Kidney (tissue), 14 donors: ENCODE data around the gene CX3CL1. TPM values are rescaled to one million over a fixed set of nuclear protein-coding genes. Genes with fewer than 3 reads are reported as not detected.

ENCODE experiments used
- DNase-seq, 5 donors: peaks; one replicate each; pipeline ENCODE4 v3.0.0-alpha.2; 2013 to 2020
- FAIRE-seq: peaks from 2 replicates; lab custom pipeline; 2012; peaks lifted over from hg19 to GRCh38; lab: Jason Lieb, UNC
- H3K27ac ChIP-seq, 2 donors: one replicate each; pipeline ENCODE4 v1.7.0; 2013; ENCODE audit warnings: low read depth in 2 of 2, low read length in 2 of 2, inconsistent platforms in 1 of 2
- H3K27me3 ChIP-seq: one replicate; pipeline ENCODE4 v1.7.1; 2013; ENCODE audit warnings: low read length, inconsistent platforms; ENCODE audit not compliant: control insufficient read depth, insufficient read depth
- H3K36me3 ChIP-seq, 3 donors: one replicate each; pipeline versions ENCODE4 v1.7.0 to v1.7.1; 2013; ENCODE audit warnings: low read length in 3 of 3, control low read depth in 1 of 3, inconsistent platforms in 1 of 3; ENCODE audit not compliant: insufficient read depth in 3 of 3, control insufficient read depth in 2 of 3
- H3K4me1 ChIP-seq, 3 donors: one replicate each; pipeline versions ENCODE4 v1.7.0 to v1.7.1; 2013; ENCODE audit warnings: low read length in 3 of 3, inconsistent platforms in 1 of 3, low read depth in 1 of 3; ENCODE audit not compliant: control insufficient read depth in 2 of 3, insufficient read depth in 2 of 3
- H3K4me3 ChIP-seq, 3 donors: one replicate each; pipeline versions ENCODE4 v1.7.0 to v1.8.1; 2013; ENCODE audit warnings: low read length in 3 of 3, control low read depth in 1 of 3, inconsistent platforms in 1 of 3
- H3K9ac ChIP-seq, 3 donors: one replicate each; pipeline versions ENCODE4 v1.7.0 to v1.7.1; 2013; ENCODE audit warnings: low read length in 3 of 3, control low read depth in 1 of 3, inconsistent platforms in 1 of 3
- H3K9me3 ChIP-seq, 3 donors: one replicate each; pipeline versions ENCODE4 v1.7.0 to v1.7.1; 2013; ENCODE audit warnings: low read length in 3 of 3, control low read depth in 1 of 3, inconsistent platforms in 1 of 3; ENCODE audit not compliant: control insufficient read depth in 2 of 3, insufficient read depth in 1 of 3
- CTCF ChIP-seq: IDR thresholded peaks from 3 replicates; pipeline ENCODE4 v1.5.1; 2012; ENCODE audit warnings: mild to moderate bottlenecking, moderate library complexity, borderline replicate concordance; ENCODE audit not compliant: insufficient read depth; ENCODE audit errors: extremely low read depth
- intact Hi-C: fragments of 100-400 bp; cut with DNase I; formaldehyde crosslinking; loops from one replicate; pipeline ENCODE4 v1.11.1; 2022
- polyA plus RNA-seq: library from polyadenylated mRNA; stranded (reverse); fragments of 350-450 nt; fragmentation: Illumina TruSeq; extraction: RNeasy Lipid Tissue Mini Kit (QIAGEN cat#74804); gene quantifications from one replicate; pipeline ENCODE4 v1.2.3, GENCODE V29; 2014; ENCODE audit warnings: low read depth, low replicate concordance; ENCODE audit not compliant: insufficient read depth
- total RNA-seq: library from RNA; stranded (reverse); fragmentation: NEBNext Ultra II Directional; extraction: Animal tissue kit (Norgen Biotek cat#: 25700); gene quantifications from one replicate; pipeline ENCODE4 v1.2.1, GENCODE V29; 2021
- donor health status: control.
- donor health status: control.
- donor health status: control.
- donor health status: control.
- donor health status: control.
- donor health status: DM: yes; HTN: yes; CAD: no.
- donor health status: Normal renal cell carcinoma (clear cell type).

Gene CX3CL1
- total and polyA plus RNA-seq, 2 donors from 2014 or later, result 39.1 to 46.4 TPM

- peaks cover 0 to 3% (median 0%) of the 10 kb centered on the region in 3 donors for H3K36me3 ChIP-seq
- intact Hi-C loops, result no loop called here
- no peak overlapping the region for H3K4me3 ChIP-seq
- no peak overlapping the region for H3K27ac ChIP-seq
- peaks cover 2 to 12% (median 6%) of the 10 kb centered on the region in 3 donors for H3K4me1 ChIP-seq
- no peaks in the 10 kb centered on the region for H3K27me3 ChIP-seq
- H3K9ac ChIP-seq, result no peak overlapping the region
- FAIRE-seq, result no peak
- no peak for TF ChIP-seq CTCF
- H3K9me3 ChIP-seq, result peaks cover 0 to 5% (median 4%) of the 10 kb centered on the region in 3 donors
- no peak for DNase-seq
These were observed 19.0 kb downstream of the CX3CL1 start for GRCh38 chr16:57391300-57391699.

DNA sequence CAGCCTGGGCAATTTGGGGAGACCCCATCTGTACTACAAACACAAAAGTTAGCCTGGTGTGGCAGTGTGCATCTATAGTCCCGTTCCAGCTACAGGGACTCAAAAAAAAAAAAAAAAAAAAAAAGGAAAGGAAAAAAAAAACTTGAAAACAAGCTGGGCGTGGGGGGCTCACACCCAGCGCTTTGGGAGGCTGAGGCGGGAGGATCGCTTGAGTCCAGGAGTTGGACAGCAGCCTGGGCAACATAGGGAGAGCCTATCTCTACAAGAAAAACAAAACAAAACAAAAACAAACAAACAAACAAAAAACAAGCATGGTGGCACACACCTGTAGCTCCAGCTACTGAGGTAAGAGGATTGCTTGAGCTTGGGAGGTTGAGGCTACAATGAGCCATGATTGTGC is 19.4 kb downstream of the CX3CL1 start:
- Histone ChIP-seq H3K9me3 (peaks cover 0 to 5% (median 4%) of the 10 kb centered on the region in 3 donors), H3K36me3 (peaks cover 0 to 3% (median 0%) of the 10 kb centered on the region in 3 donors), H3K4me3 (no peak overlapping the region), H3K9ac (no peak overlapping the region), H3K27ac (no peak overlapping the region), H3K27me3 (no peaks in the 10 kb centered on the region), H3K4me1 (peaks cover 2 to 8% (median 6%) of the 10 kb centered on the region in 3 donors)
- DNase-seq (no peak), FAIRE-seq (no peak)
- no peak for TF ChIP-seq CTCF
- intact Hi-C loops, result no loop called here

- no peak for FAIRE-seq
- peaks cover 0 to 5% (median 4%) of the 10 kb centered on the region in 3 donors for H3K9me3 ChIP-seq
- no peak overlapping the region for H3K27ac ChIP-seq
These were observed 20.4 kb downstream of the CX3CL1 start for GRCh38 chr16:57392694-57393093.

More at GRCh38 chr16:57392694-57393093, 20.4 kb downstream of the CX3CL1 start:
- H3K4me3 ChIP-seq, result no peak overlapping the region
- H3K9ac ChIP-seq, result no peak overlapping the region
- no peak for DNase-seq
- H3K4me1 ChIP-seq, result peaks cover 2 to 7% (median 6%) of the 10 kb centered on the region in 3 donors
- intact Hi-C loops, result no loop called here
- TF ChIP-seq CTCF, result no peak
- peaks cover 0 to 3% (median 0%) of the 10 kb centered on the region in 3 donors for H3K36me3 ChIP-seq
- no peaks in the 10 kb centered on the region for H3K27me3 ChIP-seq
